ENCODE measurements around the gene FAM98C.
A peak's percentile ranks its signal among the peaks of the same experiment; 100 is the strongest.
"Not testable (repeated sequence)": the region's sequence is repeated elsewhere in the genome, so short reads cannot be mapped to it uniquely, and the experiment has no call there.

Gene FAM98C

DNA sequence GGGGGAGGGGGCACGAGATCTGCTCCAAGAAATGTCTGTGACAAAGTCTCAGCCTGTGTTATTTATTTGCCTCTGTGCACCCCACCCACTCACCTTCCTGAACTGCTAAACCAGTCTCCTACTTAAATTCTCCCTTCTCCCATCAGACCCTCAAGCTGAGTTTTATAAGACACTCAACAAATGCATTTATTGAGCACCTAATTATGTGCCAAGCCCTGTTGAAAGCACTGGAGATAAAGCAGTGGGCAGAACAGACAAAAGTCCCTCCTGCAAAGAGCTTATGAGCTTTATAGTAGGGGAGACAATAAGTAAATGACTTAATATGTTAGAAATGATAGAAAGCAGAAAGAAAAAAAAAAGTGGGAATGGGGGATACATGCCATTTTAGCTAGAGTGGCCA, 3.4 kb upstream of the FAM98C start:
- TF ChIP-seq, protein P1, sequence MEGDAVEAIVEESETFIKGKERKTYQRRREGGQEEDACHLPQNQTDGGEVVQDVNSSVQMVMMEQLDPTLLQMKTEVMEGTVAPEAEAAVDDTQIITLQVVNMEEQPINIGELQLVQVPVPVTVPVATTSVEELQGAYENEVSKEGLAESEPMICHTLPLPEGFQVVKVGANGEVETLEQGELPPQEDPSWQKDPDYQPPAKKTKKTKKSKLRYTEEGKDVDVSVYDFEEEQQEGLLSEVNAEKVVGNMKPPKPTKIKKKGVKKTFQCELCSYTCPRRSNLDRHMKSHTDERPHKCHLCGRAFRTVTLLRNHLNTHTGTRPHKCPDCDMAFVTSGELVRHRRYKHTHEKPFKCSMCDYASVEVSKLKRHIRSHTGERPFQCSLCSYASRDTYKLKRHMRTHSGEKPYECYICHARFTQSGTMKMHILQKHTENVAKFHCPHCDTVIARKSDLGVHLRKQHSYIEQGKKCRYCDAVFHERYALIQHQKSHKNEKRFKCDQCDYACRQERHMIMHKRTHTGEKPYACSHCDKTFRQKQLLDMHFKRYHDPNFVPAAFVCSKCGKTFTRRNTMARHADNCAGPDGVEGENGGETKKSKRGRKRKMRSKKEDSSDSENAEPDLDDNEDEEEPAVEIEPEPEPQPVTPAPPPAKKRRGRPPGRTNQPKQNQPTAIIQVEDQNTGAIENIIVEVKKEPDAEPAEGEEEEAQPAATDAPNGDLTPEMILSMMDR (IDR thresholded peaks at IDR 0.05; ENCODE audit: low read length, missing control alignments), result no peak
- no peak for DNase-seq (ENCODE audit: low read depth)
- no peak overlapping the region for H3K4me3 ChIP-seq (replicated peaks; ENCODE audit: low read depth, low read length)

DNA sequence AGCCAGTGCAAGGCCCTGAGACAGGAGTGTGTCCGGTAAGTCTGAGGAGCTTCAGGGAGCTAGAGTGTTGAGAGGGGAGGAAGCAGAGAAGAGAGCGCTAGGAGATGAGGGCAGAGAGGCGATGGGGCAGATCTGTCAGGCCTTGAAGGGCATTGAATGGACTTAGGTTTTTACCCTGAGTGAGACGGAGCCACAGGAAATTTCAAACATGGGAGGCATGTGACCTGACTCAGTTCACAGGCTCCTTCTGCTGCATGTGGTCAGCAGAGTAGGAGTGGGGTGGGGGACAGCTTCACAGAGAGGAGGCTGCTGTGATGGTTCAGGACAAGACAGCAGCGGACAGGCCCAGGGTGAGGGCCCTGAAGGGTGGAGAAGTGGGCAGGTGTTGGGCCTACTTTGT, 2.5 kb upstream of the FAM98C start:
- TF ChIP-seq, protein P1 (IDR thresholded peaks at IDR 0.05; ENCODE audit: low read length, missing control alignments), result no peak
- no peak overlapping the region for H3K4me3 ChIP-seq (replicated peaks; ENCODE audit: low read depth, low read length)
- DNase-seq (ENCODE audit: low read depth), result no peak

DNA sequence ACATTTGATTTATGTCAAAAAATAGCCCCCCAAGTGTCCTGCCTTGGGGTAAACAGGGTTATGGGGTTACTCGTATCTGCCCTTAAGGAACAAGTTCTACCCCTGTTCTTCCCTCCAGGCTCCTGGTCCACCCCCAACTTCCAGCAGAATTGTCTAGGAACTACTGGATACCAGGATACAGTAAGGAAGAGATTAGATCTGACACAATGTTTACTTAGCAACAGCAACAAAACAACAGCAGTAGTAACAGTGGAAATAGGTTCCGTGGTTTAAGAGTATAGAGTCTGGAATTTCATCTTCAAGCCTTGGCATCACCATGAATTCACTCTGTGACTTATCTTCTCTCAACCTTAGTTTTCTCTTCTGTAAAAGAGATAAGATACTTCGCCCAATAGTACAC, 1.7 kb upstream of the FAM98C start:
- no peak overlapping the region for H3K4me3 ChIP-seq (replicated peaks; ENCODE audit: low read depth, low read length)
- TF ChIP-seq, protein P1 (IDR thresholded peaks at IDR 0.05; ENCODE audit: low read length, missing control alignments), result no peak
- peak; percentile 67 for DNase-seq (ENCODE audit: low read depth)

DNA sequence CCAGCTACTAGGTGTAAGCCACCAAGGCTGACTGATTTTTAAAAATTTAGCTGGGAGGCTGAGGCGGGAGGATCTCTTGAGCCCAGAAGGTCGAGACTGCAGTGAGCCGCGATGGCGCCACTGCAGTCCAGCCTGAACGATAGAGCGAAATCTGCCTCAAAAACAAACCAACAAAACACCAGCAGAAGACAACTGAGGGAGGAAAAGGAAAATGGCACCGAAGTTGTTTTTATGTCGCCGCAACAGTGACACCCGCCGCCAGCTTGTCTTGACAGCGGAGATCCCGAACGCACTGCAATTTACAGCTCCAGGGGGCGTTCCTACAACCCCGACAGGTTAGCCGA, 298 bp upstream of the FAM98C start:
- DNase-seq (ENCODE audit: low read depth), result no peak
- H3K4me3 ChIP-seq (replicated peaks; ENCODE audit: low read depth, low read length), result peak overlapping the region; percentile 48
- TF ChIP-seq, protein P1 (IDR thresholded peaks at IDR 0.05; ENCODE audit: low read length, missing control alignments), result no peak

DNA sequence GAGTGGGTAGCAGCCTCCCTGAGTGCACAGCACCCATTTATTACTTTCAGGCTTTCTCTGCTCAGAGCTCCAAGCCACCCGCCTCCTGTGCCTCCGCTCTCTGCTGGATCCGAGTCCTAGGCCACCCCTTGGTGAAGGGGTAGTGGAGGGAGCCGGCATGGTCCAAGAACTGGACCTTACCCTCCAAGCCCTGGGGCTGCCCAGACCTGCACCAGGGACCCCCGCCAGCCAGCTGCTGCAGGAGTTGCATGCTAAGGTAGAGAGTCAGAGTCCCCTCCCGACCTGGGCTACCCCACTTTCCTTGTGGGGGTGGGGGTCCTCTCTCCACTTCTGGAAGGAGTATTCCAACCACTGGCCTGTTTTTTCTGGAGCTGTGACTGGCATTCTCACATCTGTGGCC, 2.0 kb downstream of the FAM98C start:
- DNase-seq (ENCODE audit: low read depth), result no peak
- TF ChIP-seq, protein P1 (IDR thresholded peaks at IDR 0.05; ENCODE audit: low read length, missing control alignments), result no peak
- no peak overlapping the region for H3K4me3 ChIP-seq (replicated peaks; ENCODE audit: low read depth, low read length)

DNA sequence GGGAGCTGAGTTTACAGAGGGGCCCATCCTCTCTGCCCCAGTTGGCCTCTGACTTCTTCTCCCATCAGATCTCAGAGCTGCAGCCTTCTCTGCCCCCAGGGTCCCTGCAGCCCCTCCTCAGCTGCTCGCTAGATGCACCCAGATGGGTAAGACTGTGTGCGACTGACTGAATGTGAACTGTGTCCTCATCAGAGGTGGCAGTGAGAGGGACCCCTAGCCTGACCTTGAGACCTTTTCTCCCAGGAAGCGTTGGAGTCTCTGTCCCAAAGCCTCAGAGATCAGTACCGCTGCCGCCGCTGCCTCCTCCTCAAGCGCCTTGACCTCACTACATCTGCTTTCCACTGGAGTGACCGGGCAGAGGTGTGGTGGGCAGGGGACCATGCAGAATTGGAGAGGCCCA, 2.4 kb downstream of the FAM98C start:
- H3K4me3 ChIP-seq (replicated peaks; ENCODE audit: low read depth, low read length), result no peak overlapping the region
- DNase-seq (ENCODE audit: low read depth), result no peak

DNA sequence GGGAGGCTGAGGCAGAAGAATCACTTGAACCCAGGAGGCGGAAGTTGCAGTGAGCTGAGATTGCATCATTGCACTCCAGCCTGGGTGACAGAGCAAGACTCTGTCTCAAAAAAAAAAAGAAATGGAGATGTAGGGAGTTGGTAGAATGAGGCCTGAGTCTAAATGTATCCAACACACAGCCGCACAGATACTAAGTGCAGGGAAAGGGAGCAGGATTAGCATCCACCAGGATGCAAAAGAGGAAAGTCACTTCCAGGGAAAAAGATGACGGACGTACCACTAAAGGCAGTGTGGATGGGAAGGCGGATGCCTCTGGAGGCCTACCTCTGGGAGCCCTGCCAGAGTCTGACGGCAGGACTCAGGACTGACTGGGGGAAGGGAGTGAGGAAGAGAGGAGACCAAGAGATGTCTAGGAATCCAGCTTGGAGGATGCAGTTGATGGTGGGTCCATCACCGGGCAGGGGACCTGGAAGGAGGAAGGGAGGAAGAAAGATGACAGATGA, 6.8 kb downstream of the FAM98C start:
- TF ChIP-seq, protein P1 (IDR thresholded peaks at IDR 0.05; ENCODE audit: low read length, missing control alignments), result no peak
- no peak overlapping the region for H3K4me3 ChIP-seq (replicated peaks; ENCODE audit: low read depth, low read length)
- DNase-seq (ENCODE audit: low read depth), result peak; percentile 72

More for the DNA sequence above, 2.4 kb downstream of the FAM98C start:
- TF ChIP-seq, protein P1 (IDR thresholded peaks at IDR 0.05; ENCODE audit: low read length, missing control alignments), result no peak

DNA sequence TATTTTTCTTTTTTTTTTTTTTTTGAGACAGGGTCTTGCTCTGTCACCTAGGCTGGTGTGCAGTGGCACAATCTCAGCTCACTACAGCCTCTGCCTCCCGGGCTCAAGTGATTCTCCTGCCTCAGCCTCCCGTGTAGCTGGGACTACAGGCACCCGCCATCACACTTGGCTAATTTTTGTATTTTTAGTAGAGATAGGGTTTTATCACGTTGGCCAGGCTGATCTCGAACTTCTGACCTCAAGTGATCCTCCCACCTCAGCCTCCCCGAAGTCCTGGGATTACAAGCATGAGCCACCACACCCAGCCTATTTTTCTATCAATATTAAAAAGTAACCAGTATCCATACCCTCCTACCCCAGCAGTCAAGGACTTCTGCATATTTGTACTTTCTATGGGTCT, 7.5 kb downstream of the FAM98C start:
- not testable (repeated sequence) for H3K4me3 ChIP-seq (replicated peaks; ENCODE audit: low read depth, low read length); DNase-seq (ENCODE audit: low read depth)

Measured in fibroblast of pulmonary artery (primary cell).